Hematopoietic multipotent progenitor cell (in vitro differentiated cells): ENCODE results near the gene OSGEP. TPM values are rescaled to one million over a fixed set of nuclear protein-coding genes. Genes with fewer than 3 reads are reported as not detected.
A peak's percentile ranks its signal among the peaks of the same experiment; 100 is the strongest.

Experiments
- DNase-seq, 3 donors: peaks; one replicate each; pipeline ENCODE4 v3.0.0-alpha.2; 2011 to 2015; ENCODE audit warnings: low read depth in 2 of 3, low spot score in 2 of 3
- total RNA-seq: library from RNA; depleted of rRNA; stranded (reverse); fragments of >200 nt; gene quantifications from one replicate; pipeline ENCODE4 v1.2.3, GENCODE V29; 2012

Gene OSGEP
- total RNA-seq, 1 donor, result 130 TPM

- no peak for DNase-seq
Observed at GRCh38 chr14:20434701-20435581, 19.7 kb downstream of the OSGEP start.

- peak in 1 of 3 donors; percentile 14 for DNase-seq
Observed at GRCh38 chr14:20429801-20430669, 24.6 kb downstream of the OSGEP start.

GRCh38 chr14:20428802-20429201 lies 25.8 kb downstream of the OSGEP start:
- peak in 1 of 3 donors; percentile 22 for DNase-seq

GRCh38 chr14:20428010-20428365 lies 26.6 kb downstream of the OSGEP start:
- DNase-seq, result no peak

- peak in 2 of 3 donors; percentile 54 to 67 for DNase-seq
Observed at GRCh38 chr14:20427231-20428009, 27.2 kb downstream of the OSGEP start.

- DNase-seq, result no peak
Observed at GRCh38 chr14:20424851-20425250, 29.8 kb downstream of the OSGEP start.

GRCh38 chr14:20422886-20423285 lies 31.7 kb downstream of the OSGEP start:
- DNase-seq, result no peak

GRCh38 chr14:20421267-20421666 lies 33.3 kb downstream of the OSGEP start:
- DNase-seq, result no peak

GRCh38 chr14:20419419-20419818 lies 35.2 kb downstream of the OSGEP start:
- peak in 1 of 3 donors; percentile 5 for DNase-seq

GRCh38 chr14:20418501-20418909 lies 36.1 kb downstream of the OSGEP start:
- no peak for DNase-seq

- DNase-seq, result no peak
Observed at GRCh38 chr14:20417250-20418186, 37.1 kb downstream of the OSGEP start.

GRCh38 chr14:20416223-20416622 lies 38.4 kb downstream of the OSGEP start:
- no peak for DNase-seq

GRCh38 chr14:20415782-20416206 lies 38.8 kb downstream of the OSGEP start:
- DNase-seq, result peak; percentile 21 to 86 (median 69)

GRCh38 chr14:20413744-20414082 lies 40.9 kb downstream of the OSGEP start:
- peak in 1 of 3 donors; percentile 11 for DNase-seq

GRCh38 chr14:20412876-20413743 lies 41.5 kb downstream of the OSGEP start, which contains the start of gene TEP1:
Gene TEP1, minus strand, starts transcription at chr14:20413501. Its CDS starts 5,062 bp downstream, at chr14:20408439.
- peak; percentile 36 to 63 (median 62) for DNase-seq

GRCh38 chr14:20412411-20412810 lies 42.2 kb downstream of the OSGEP start:
- peak in 1 of 3 donors; percentile 52 for DNase-seq

GRCh38 chr14:20409226-20409625 lies 45.4 kb downstream of the OSGEP start:
- DNase-seq, result no peak

GRCh38 chr14:20403521-20403920 lies 51.1 kb downstream of the OSGEP start:
- DNase-seq, result no peak
